Stomach (tissue), 9 donors: ENCODE data around the gene SEC14L2. TPM values are rescaled to one million over a fixed set of nuclear protein-coding genes. Genes with fewer than 3 reads are reported as not detected.

ENCODE experiments used
- DNase-seq, 2 donors: peaks; one replicate each; pipeline versions ENCODE4 v3.0.0 to v3.0.0-alpha.2; 2013 to 2019
- H3K27ac ChIP-seq, 5 donors: fragments of 200-600 bp in 4 of 5; sonication (generic) in 4 of 5; one replicate each; pipeline ENCODE4 v1.5.1; 2013 to 2019; ENCODE audit warnings: mild to moderate bottlenecking in 1 of 5, moderate library complexity in 1 of 5
- H3K27me3 ChIP-seq, 3 donors: fragments of 200-600 bp; sonication (generic); one replicate each; pipeline ENCODE4 v1.5.1; 2017 to 2019; ENCODE audit warnings: mixed run types in 1 of 3
- H3K36me3 ChIP-seq, 4 donors: fragments of 200-600 bp; sonication (generic); 1 replicate in 3 of 4; 2 replicates in 1 of 4; pipeline ENCODE4 v1.5.1; 2016 to 2019
- H3K4me1 ChIP-seq, 4 donors: fragments of 200-600 bp; sonication (generic); one replicate each; pipeline ENCODE4 v1.5.1; 2016 to 2019
- H3K4me3 ChIP-seq, 4 donors: fragments of 200-600 bp; sonication (generic) in 3 of 4; one replicate each; pipeline ENCODE4 v1.5.1; 2016 to 2019; ENCODE audit warnings: mild to moderate bottlenecking in 1 of 4
- H3K9me3 ChIP-seq, 4 donors: fragments of 200-600 bp; sonication (generic); one replicate each; pipeline ENCODE4 v1.5.1; 2016 to 2019
- EP300 ChIP-seq: sonication (generic); formaldehyde crosslinking; IDR thresholded peaks from one replicate; pipeline ENCODE4 v1.6.1; 2017; ENCODE audit warnings: antibody characterized with exemption
- POLR2A ChIP-seq, 4 donors: fragments of 450-650 bp; IDR thresholded peaks; one replicate each; pipeline ENCODE4 v1.6.1; 2016; ENCODE audit warnings: antibody characterized with exemption in 4 of 4, control low read depth in 2 of 4, mild to moderate bottlenecking in 1 of 4, moderate library complexity in 1 of 4
- POLR2AphosphoS5 ChIP-seq, 3 donors: sonication (generic); formaldehyde crosslinking; IDR thresholded peaks; one replicate each; pipeline ENCODE4 v1.6.1; 2016; ENCODE audit warnings: antibody characterized with exemption in 3 of 3
- WGBS, 5 donors: extraction: QIAGEN DNeasy Blood & Tissue Kit in 3 of 5; methylation state at CpG; one replicate each; pipeline versions ENCODE4 v1.1.5 to v1.1.7; 2013 to 2018; 5-methylcytosine and 5-hydroxymethylcytosine counted together
- intact Hi-C: fragments of 100-400 bp; cut with DNase I; formaldehyde crosslinking; loops from one replicate; pipeline ENCODE4 v1.15.1; 2023; ENCODE audit warnings: low total_unique reads
- polyA plus RNA-seq, 3 donors: library from polyadenylated mRNA; stranded (reverse); fragments of 200-250 nt; gene quantifications; one replicate each; pipeline ENCODE4 v1.2.3, GENCODE V29; 2013
- total RNA-seq, 5 donors: library from RNA; depleted of rRNA; stranded (reverse); fragments of >200 nt; gene quantifications; one replicate each; pipeline versions ENCODE4 v1.1.0 to v1.2.3, GENCODE V29; 2014 to 2016
- TF ChIP-seq, protein P1 (sequence below), 7 experiments: fragments of 450-650 bp in 4 of 7; fragments of 200-600 bp in 3 of 7; sonication (generic) in 3 of 7; IDR thresholded peaks; one replicate each; pipeline ENCODE4 v1.5.1; 2016 to 2019; ENCODE audit warnings: antibody characterized with exemption in 7 of 7, control low read depth in 2 of 7, mild to moderate bottlenecking in 1 of 7
- donor health status: healthy with polysubstance abuse.
- donor health status: Bipolar disorder and iron deficiency.
- donor health status: healthy.

The SEC14L2 gene
- total and polyA plus RNA-seq, 8 donors: 4.1 to 19.4 (median 10.1) TPM; not detected in 2

DNA sequence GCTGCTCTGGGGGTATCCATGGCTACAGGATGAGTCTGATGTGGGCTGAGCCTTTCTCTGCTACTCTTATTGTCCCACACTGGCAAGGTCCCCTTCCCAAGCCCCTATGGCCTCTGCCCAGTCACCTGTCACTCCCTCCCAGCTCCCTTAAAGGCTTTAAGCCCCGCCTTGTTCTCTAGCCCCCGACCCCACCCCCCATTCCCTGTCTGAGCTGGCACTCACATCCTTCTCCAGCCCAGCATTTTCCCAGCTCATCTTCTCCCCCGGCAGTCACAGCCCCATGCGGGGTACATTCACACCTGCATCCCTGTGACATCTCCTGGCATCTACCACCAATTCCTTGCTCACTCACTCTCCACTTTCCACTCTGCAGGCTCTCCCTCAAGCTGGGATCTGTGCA is 33.1 kb downstream of the SEC14L2 start:
- intact Hi-C loops: loop anchor here (5.0 kb wide), 1 partner anchor 38 kb away; no protein-coding TSS in a partner anchor
- 50 to 72% (median 61%) methylated on average over 4 of the region's 4 CpGs for WGBS, 5 donors

DNA sequence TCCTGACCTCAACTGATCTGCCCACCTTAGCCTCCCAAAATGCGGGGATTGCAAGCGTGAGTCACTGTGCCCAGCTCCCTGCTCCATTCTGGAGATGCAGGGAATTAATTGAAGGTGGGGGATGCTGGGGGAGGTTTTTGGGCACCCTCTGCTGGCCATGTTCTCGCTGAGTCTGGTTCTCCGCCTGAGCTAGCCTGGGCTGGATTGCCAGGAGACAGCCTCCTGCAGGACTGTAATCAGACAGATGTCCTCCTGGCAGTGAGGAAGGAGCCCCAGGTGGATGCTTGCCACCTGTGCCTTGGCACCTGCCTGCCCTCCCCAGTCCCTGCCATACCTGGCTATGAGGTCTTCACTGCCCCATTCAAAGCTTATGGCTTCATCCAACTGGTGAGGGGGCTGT is 34.1 kb downstream of the SEC14L2 start:
- DNase-seq: no peak
- TF ChIP-seq POLR2A (IDR thresholded peaks at IDR 0.05) (no peak), EP300 (no peak), POLR2AphosphoS5 (IDR thresholded peaks at IDR 0.05) (no peak)
- TF ChIP-seq, protein P1, sequence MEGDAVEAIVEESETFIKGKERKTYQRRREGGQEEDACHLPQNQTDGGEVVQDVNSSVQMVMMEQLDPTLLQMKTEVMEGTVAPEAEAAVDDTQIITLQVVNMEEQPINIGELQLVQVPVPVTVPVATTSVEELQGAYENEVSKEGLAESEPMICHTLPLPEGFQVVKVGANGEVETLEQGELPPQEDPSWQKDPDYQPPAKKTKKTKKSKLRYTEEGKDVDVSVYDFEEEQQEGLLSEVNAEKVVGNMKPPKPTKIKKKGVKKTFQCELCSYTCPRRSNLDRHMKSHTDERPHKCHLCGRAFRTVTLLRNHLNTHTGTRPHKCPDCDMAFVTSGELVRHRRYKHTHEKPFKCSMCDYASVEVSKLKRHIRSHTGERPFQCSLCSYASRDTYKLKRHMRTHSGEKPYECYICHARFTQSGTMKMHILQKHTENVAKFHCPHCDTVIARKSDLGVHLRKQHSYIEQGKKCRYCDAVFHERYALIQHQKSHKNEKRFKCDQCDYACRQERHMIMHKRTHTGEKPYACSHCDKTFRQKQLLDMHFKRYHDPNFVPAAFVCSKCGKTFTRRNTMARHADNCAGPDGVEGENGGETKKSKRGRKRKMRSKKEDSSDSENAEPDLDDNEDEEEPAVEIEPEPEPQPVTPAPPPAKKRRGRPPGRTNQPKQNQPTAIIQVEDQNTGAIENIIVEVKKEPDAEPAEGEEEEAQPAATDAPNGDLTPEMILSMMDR (IDR thresholded peaks at IDR 0.05): no peak
- H3K27me3 ChIP-seq: no peaks in the 10 kb centered on the region
- peaks cover 0 to 14% (median 13%) of the 10 kb centered on the region in 4 donors for H3K4me1 ChIP-seq
- intact Hi-C loops: no loop called here
- peaks cover 0 to 13% (median 8%) of the 10 kb centered on the region in 4 donors for H3K36me3 ChIP-seq
- H3K9me3 ChIP-seq: no peaks in the 10 kb centered on the region
- WGBS, 5 donors: 77 to 92% (median 83%) methylated on average over 3 to 4 of the region's 4 CpGs
- no peak overlapping the region for H3K4me3 ChIP-seq
- H3K27ac ChIP-seq: no peak overlapping the region

More for the DNA sequence above, 33.1 kb downstream of the SEC14L2 start:
- Histone ChIP-seq H3K9me3 (no peaks in the 10 kb centered on the region), H3K36me3 (peaks cover 0 to 13% (median 8%) of the 10 kb centered on the region in 4 donors), H3K4me3 (no peak overlapping the region), H3K27ac (no peak overlapping the region), H3K27me3 (no peaks in the 10 kb centered on the region), H3K4me1 (peaks cover 4 to 24% (median 23%) of the 10 kb centered on the region in 4 donors)
- DNase-seq: no peak
- TF ChIP-seq POLR2A (IDR thresholded peaks at IDR 0.05) (no peak), EP300 (no peak), POLR2AphosphoS5 (IDR thresholded peaks at IDR 0.05) (no peak)
- TF ChIP-seq, protein P1 (IDR thresholded peaks at IDR 0.05): no peak

DNA sequence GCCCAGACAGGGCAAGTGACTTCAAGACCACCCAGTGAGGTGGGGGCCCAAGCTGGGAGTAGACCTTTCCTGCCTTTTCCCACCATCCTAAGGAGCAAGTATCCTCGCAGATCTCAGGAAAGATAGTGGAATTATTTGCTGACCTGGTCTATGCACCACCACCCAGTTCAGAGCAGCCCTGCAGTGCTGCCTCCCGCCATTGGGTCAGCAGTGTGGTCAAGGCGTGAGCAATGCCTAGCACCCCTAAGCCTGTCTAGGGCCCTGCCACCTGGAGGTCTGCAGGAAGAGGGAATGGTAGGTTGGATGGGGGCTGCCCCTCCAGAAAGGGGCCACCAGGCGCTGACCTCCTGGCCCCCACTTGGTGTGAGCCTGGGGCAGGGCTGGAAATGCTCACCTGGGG is 35.3 kb downstream of the SEC14L2 start:
- no peaks in the 10 kb centered on the region for H3K9me3 ChIP-seq
- H3K27me3 ChIP-seq: no peaks in the 10 kb centered on the region
- H3K4me3 ChIP-seq: no peak overlapping the region
- H3K27ac ChIP-seq: no peak overlapping the region
- peaks cover 0 to 2% (median 1%) of the 10 kb centered on the region in 4 donors for H3K4me1 ChIP-seq
- no peak for DNase-seq
- 77 to 96% (median 87%) methylated on average over 1 to 4 of the region's 4 CpGs for WGBS, 5 donors
- intact Hi-C loops: no loop called here
- TF ChIP-seq EP300: no peak
- H3K36me3 ChIP-seq: peaks cover 0 to 13% (median 8%) of the 10 kb centered on the region in 4 donors

DNA sequence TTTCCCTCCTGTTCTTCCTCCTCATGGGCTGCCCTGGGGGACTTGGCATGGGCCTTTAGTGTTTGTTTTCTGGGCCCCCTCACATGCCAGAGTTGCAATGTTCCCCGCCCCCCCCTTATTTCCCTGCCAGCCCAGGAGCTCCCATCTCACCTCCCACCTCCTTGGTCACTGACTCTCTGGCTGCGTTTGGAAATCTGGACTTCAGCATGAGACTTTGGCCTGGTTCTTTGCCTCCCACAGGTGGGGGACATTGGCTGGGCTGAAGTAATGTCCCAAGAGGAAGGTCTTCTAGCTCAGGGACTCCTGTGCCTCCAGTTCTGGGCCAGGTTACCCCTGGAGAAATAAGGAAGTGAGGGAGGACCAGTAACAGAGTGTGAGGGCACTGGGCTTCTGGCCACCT is 35.7 kb downstream of the SEC14L2 start:
- no peak overlapping the region for H3K4me3 ChIP-seq
- WGBS, 5 donors: 52 to 83% (median 60%) methylated on average over 2 of the region's 2 CpGs
- peaks cover 0 to 13% (median 8%) of the 10 kb centered on the region in 4 donors for H3K36me3 ChIP-seq
- TF ChIP-seq POLR2A (IDR thresholded peaks at IDR 0.05) (no peak), EP300 (no peak)
- intact Hi-C loops: no loop called here
- H3K9me3 ChIP-seq: no peaks in the 10 kb centered on the region
- DNase-seq: no peak
- H3K27ac ChIP-seq: no peak overlapping the region
- no peaks in the 10 kb centered on the region for H3K27me3 ChIP-seq
- H3K4me1 ChIP-seq: no peaks in the 10 kb centered on the region

DNA sequence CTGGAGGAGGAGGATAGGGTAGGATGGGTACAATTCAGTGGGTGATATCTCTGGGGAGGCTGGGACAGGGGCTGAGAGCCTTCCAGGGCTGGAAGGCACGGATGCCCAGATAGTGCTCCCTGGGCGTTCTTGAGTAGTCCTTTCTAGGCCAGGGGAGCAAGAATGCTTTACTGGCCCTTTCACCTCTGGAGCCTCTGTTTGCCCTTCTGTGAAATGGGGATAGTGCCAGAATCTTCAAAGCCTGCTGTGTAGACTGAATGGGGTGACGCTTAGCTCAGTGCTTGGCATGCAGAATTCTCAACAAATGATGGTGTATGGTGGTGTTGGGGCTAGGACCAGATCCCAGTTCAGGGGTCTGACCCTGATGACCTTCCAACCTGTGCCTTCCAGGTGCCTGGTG is 36.4 kb downstream of the SEC14L2 start:
- Histone ChIP-seq H3K27ac (no peak overlapping the region), H3K27me3 (peaks cover 0 to 3% (median 0%) of the 10 kb centered on the region in 3 donors), H3K4me3 (no peak overlapping the region), H3K9me3 (no peaks in the 10 kb centered on the region), H3K4me1 (no peaks in the 10 kb centered on the region), H3K36me3 (peaks cover 0 to 9% (median 6%) of the 10 kb centered on the region in 4 donors)
- no peak for TF ChIP-seq POLR2A (IDR thresholded peaks at IDR 0.05)
- no peak for TF ChIP-seq EP300
- DNase-seq: no peak
- intact Hi-C loops: no loop called here
- 78 to 94% (median 92%) methylated on average over 3 of the region's 3 CpGs for WGBS, 5 donors

DNA sequence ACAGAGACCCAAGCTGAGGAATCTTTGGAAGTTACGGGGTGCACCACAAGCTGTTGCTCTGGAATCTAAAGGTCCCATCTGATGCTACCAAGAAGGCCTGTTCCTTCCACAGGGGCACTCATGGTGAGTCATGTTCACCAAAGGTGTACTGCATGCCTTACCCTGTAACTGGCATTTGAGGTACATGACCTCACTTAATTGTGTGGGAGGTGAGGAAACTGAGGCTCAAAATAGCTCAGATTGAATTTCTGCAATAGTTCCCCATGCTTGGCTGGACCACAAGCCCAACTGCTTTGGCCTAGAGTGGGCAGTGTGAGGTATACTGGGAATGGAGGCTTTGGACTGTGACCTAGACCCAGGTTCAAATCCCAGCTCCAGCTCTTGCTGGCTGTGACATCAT is 37.0 kb downstream of the SEC14L2 start:
- intact Hi-C loops: no loop called here
- WGBS, 5 donors: 93 to 100% (median 100%) methylated on average over 1 of the region's 1 CpG
- H3K36me3 ChIP-seq: peaks cover 0 to 3% (median 1%) of the 10 kb centered on the region in 4 donors

More for the DNA sequence above, 37.0 kb downstream of the SEC14L2 start:
- TF ChIP-seq POLR2A (IDR thresholded peaks at IDR 0.05): no peak
- TF ChIP-seq, protein P1 (IDR thresholded peaks at IDR 0.05): no peak
- TF ChIP-seq POLR2AphosphoS5 (IDR thresholded peaks at IDR 0.05): no peak
- TF ChIP-seq EP300: no peak
- Histone ChIP-seq H3K27me3 (peaks cover 0 to 7% (median 0%) of the 10 kb centered on the region in 3 donors), H3K27ac (no peak overlapping the region), H3K4me3 (no peak overlapping the region), H3K4me1 (no peaks in the 10 kb centered on the region), H3K9me3 (no peaks in the 10 kb centered on the region)
- no peak for DNase-seq
